Loucy (cell line): ENCODE data around the gene TEX2.

Experiments used
- H2AFZ ChIP-seq: fragments of 200-600 bp; sonication (generic); 2 replicates; pipeline ENCODE4 v1.6.0; 2016; ENCODE audit warnings: antibody characterized with exemption, mild to moderate bottlenecking, low read length, moderate library complexity
- H3F3A ChIP-seq: fragments of 200-600 bp; 2 replicates; pipeline ENCODE4 v1.6.0; 2016; ENCODE audit warnings: antibody characterized with exemption, low read depth, mild to moderate bottlenecking
- H3K27me3 ChIP-seq: fragments of 200-600 bp; sonication (generic); 2 replicates; pipeline ENCODE4 v1.6.1; 2014; ENCODE audit warnings: low read length, mild to moderate bottlenecking; ENCODE audit not compliant: insufficient read depth, poor library complexity, severe bottlenecking
- H3K36me3 ChIP-seq: fragments of 200-600 bp; sonication (generic); 2 replicates; pipeline ENCODE4 v1.6.1; 2016; ENCODE audit warnings: low read length; ENCODE audit not compliant: insufficient read depth
- H3K4me1 ChIP-seq: fragments of 200-600 bp; sonication (generic); 2 replicates; pipeline ENCODE4 v1.5.1; 2014; ENCODE audit warnings: low read length, mild to moderate bottlenecking; ENCODE audit not compliant: insufficient read depth, poor library complexity, severe bottlenecking
- H3K4me2 ChIP-seq: fragments of 200-600 bp; sonication (generic); 2 replicates; pipeline ENCODE4 v1.6.0; 2014; ENCODE audit warnings: antibody characterized with exemption, low read length, low read depth, mild to moderate bottlenecking; ENCODE audit not compliant: poor library complexity, severe bottlenecking
- H3K4me3 ChIP-seq: fragments of 200-600 bp; sonication (generic); 2 replicates; pipeline ENCODE4 v1.5.1; 2014; ENCODE audit warnings: low read length, mild to moderate bottlenecking, mixed read lengths; ENCODE audit not compliant: poor library complexity, severe bottlenecking
- H3K79me2 ChIP-seq: fragments of 200-600 bp; sonication (generic); 2 replicates; pipeline ENCODE4 v1.6.1; 2014; ENCODE audit warnings: low read length; ENCODE audit not compliant: insufficient read depth
- H3K9ac ChIP-seq: fragments of 200-600 bp; sonication (generic); 2 replicates; pipeline ENCODE4 v1.6.0; 2014; ENCODE audit warnings: mild to moderate bottlenecking, low read depth, low read length, moderate library complexity; ENCODE audit not compliant: poor library complexity, severe bottlenecking
- H3K9me2 ChIP-seq: fragments of 200-600 bp; sonication (generic); replicated peaks from 2 replicates; pipeline ENCODE4 v1.6.1; 2016; ENCODE audit warnings: low read depth, low read length, mixed read lengths
- H3K9me3 ChIP-seq: fragments of 200-600 bp; sonication (generic); 2 replicates; pipeline ENCODE4 v1.6.1; 2014; ENCODE audit warnings: mild to moderate bottlenecking, antibody characterized with exemption, low read length, low read depth; ENCODE audit not compliant: insufficient read depth
- H4K20me1 ChIP-seq: fragments of 200-600 bp; sonication (generic); 2 replicates; pipeline ENCODE4 v1.6.0; 2014; ENCODE audit warnings: antibody characterized with exemption, low read length, mild to moderate bottlenecking; ENCODE audit not compliant: insufficient read depth, poor library complexity, severe bottlenecking
- EZH2phosphoT487 ChIP-seq: fragments of 200-600 bp; IDR thresholded peaks from 2 replicates; pipeline ENCODE4 v1.6.1; 2018; ENCODE audit warnings: antibody characterized with exemption, mild to moderate bottlenecking, moderate library complexity, borderline replicate concordance
- TF ChIP-seq, protein P1 (sequence below): fragments of 200-600 bp; sonication (generic); conservative IDR thresholded peaks from 2 replicates; pipeline ENCODE4 v1.5.1; 2014; ENCODE audit warnings: mild to moderate bottlenecking, antibody characterized with exemption, low read length

Gene TEX2

DNA sequence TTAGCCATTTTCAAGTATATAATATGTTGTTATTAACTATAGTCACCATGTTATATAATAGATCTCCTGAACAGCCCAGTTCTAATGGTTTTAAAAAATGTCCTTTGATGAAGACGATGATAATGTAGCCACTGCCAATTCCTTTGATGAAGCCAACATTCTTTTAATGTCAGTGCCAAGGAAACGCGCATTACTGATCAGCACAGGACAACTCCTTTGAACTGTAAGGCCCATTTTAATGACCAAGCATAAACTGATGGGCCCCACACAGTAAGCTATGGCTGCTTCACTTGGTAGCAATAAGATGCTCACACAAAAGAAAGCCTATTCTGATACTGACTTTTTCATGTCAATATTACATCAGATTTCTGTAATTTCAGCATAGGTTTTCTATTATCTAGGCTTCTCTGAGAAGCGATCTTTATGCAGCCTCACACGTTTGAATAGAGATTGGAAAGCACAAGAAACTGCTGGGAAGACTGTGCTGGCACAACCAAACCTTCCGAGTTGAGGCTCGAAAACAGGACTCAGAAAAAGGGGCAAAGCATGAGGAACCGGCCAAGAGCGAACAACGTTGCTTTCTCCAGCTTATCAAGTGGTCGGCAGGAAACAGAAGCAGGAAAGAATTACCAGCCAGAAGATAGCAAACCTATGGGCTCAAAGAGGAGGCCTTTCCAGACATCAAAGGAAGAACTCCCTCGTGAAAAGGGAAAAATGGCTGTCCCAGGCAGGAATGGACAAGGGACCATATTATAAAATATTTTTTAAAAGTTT lies 152.5 kb downstream of the TEX2 start:
- Histone ChIP-seq H3K27me3 (no peaks in the 10 kb centered on the region), H3K36me3 (no peaks in the 10 kb centered on the region), H3K9me2 (no peaks in the 10 kb centered on the region), H3K4me1 (peaks cover 37% of the 10 kb centered on the region), H3K9ac (no peak overlapping the region), H3K4me3 (no peak overlapping the region), H3K79me2 (no peaks in the 10 kb centered on the region), H3K4me2 (peak overlapping the region; percentile 5), H3F3A (no peaks in the 10 kb centered on the region), H4K20me1 (no peaks in the 10 kb centered on the region), H3K9me3 (no peaks in the 10 kb centered on the region), H2AFZ (no peak overlapping the region)
- TF ChIP-seq EZH2phosphoT487 = no peak
- TF ChIP-seq, protein P1, sequence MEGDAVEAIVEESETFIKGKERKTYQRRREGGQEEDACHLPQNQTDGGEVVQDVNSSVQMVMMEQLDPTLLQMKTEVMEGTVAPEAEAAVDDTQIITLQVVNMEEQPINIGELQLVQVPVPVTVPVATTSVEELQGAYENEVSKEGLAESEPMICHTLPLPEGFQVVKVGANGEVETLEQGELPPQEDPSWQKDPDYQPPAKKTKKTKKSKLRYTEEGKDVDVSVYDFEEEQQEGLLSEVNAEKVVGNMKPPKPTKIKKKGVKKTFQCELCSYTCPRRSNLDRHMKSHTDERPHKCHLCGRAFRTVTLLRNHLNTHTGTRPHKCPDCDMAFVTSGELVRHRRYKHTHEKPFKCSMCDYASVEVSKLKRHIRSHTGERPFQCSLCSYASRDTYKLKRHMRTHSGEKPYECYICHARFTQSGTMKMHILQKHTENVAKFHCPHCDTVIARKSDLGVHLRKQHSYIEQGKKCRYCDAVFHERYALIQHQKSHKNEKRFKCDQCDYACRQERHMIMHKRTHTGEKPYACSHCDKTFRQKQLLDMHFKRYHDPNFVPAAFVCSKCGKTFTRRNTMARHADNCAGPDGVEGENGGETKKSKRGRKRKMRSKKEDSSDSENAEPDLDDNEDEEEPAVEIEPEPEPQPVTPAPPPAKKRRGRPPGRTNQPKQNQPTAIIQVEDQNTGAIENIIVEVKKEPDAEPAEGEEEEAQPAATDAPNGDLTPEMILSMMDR = no peak

DNA sequence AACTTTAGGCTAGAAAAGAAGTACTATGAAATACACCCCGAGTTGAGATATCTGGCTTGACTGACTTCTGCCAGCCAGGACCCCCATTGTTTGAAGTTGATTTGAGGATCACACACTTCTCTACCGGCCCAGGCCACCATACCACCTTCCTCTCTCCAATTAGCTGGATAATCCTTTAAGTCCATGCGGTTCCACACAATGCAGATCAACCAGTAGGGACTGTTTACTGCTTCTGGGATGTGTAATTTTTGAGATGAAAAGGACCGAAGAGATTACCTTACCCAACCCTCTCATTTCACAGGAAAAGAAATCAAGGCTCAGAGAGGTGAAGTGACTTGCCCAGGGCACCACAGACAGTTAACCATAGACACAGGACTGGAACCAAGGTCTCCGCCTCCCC lies 153.7 kb downstream of the TEX2 start:
- Histone ChIP-seq H3K9ac (no peak overlapping the region), H2AFZ (no peak overlapping the region), H3K4me2 (no peak overlapping the region), H3K36me3 (no peaks in the 10 kb centered on the region), H3F3A (no peaks in the 10 kb centered on the region), H3K79me2 (no peaks in the 10 kb centered on the region), H4K20me1 (no peaks in the 10 kb centered on the region), H3K4me1 (peaks cover 39% of the 10 kb centered on the region), H3K9me2 (no peaks in the 10 kb centered on the region), H3K27me3 (no peaks in the 10 kb centered on the region), H3K9me3 (no peaks in the 10 kb centered on the region), H3K4me3 (no peak overlapping the region)
- TF ChIP-seq EZH2phosphoT487 = no peak

DNA sequence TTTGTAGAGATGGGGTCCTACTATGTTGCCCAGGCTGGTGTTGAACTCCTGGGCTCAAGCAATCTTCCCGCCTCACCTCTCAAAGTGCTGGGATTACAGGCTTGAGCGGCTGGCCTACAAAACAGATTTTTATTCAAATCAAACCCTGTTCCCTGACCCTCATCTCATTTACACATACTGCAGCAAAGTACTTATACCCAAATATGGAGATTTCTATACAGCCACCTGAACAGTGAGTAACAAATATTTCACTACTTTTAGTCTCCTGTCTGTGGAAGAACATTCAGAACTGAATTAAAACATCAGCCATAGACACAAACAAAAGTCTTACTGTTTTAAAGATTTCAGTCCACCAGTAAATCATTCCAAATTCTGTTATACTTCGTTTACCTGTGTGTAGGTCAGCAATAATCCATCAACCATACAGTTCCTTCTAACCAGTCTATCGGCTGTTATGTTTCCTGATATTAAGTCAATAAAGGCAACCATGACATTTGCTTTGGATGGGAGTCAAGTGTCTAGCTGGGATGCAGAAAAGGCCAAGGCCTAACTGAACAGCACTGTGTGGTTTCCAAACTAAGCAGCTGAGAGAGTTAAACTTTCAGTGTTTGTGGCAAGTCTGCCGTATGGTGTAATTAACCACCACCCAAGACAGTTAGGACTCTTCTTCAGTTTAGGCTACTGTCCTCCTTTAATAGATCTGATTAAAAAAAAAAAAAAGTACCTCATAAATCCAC lies 155.4 kb downstream of the TEX2 start:
- H3K4me2 ChIP-seq = peak overlapping the region; percentile 25
- H3K4me3 ChIP-seq = no peak overlapping the region
- H4K20me1 ChIP-seq = no peaks in the 10 kb centered on the region
- H3F3A ChIP-seq = 0 out of 2 replicates have a peak, but pooled peaks cover 3% of the 10 kb centered on the region
- TF ChIP-seq, protein P1 = no peak
- TF ChIP-seq EZH2phosphoT487 = no peak
- H2AFZ ChIP-seq = 0 out of 2 replicates have a peak overlapping the region, but pooled peaks have one; percentile 33
- H3K9me3 ChIP-seq = no peaks in the 10 kb centered on the region
- H3K9ac ChIP-seq = peak overlapping the region; percentile 32
- H3K9me2 ChIP-seq = no peaks in the 10 kb centered on the region
- no peaks in the 10 kb centered on the region for H3K27me3 ChIP-seq
- H3K36me3 ChIP-seq = no peaks in the 10 kb centered on the region
- peaks cover 54% of the 10 kb centered on the region for H3K4me1 ChIP-seq
- H3K79me2 ChIP-seq = no peaks in the 10 kb centered on the region
